Measurements from ENCODE around the gene ATG14.
"Not testable (repeated sequence)": the region's sequence is repeated elsewhere in the genome, so short reads cannot be mapped to it uniquely, and the experiment has no call there.

Gene ATG14

DNA sequence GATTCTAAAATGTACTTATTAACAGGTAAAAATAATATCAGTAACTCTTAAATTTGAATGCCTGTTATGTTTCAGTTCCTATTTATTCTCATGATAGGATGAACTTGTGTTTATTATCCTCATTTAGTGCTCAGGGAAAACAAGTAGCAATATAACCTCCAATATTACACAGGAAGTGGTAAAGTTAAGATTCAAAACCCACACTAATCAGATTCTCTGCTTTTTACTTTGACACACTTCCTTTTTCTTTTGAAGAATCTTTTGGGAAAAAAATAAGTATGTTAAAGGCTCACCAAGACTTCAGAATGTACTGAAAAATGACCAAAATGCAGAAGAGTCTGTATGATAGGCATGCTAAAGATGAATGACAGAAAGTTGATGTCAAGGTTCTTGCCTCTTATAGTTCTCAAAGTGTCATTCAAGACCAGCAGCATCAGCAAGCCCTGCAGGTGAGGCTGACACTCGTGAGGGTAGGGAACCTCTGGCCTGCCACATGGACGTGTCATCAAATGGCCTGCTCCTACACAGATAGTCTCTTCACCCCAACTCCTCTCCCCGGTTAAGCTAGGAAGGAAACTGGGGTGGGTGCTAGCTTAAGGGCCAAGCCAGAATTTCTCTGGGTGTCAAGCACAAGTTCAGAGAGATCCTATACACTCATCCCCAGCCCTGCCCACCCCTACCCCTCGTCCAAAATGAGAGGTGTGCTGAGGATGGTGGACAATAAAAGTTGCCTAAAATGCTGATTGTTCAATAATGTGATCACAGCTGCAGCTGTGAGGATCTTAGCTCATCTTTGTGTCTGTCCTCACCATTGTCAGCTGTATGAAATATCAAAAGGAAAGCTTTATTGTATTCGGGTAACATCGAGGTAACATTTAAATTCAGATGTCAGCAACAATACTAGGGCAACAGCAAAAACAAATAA is 22.5 kb upstream of the ATG14 start:
- no peak for DNase-seq

DNA sequence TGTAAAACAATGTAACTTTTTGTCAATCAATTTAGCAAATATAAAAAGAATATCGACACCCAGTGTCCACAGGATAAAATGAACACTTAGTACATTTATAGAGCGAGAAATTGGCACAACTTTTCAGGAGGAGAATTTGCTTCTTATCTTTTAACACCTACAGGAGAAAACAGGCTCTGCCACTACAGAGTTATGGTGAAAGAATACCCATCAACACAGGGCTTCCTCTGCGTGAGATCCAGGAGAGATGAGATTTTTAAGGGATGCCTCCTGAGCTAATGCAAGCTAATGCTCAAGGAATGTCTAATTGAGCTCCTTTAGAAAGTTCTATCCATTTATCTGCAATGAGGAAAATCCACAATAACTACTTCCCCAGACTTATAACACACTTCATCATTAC is 21.0 kb upstream of the ATG14 start:
- DNase-seq = no peak

DNA sequence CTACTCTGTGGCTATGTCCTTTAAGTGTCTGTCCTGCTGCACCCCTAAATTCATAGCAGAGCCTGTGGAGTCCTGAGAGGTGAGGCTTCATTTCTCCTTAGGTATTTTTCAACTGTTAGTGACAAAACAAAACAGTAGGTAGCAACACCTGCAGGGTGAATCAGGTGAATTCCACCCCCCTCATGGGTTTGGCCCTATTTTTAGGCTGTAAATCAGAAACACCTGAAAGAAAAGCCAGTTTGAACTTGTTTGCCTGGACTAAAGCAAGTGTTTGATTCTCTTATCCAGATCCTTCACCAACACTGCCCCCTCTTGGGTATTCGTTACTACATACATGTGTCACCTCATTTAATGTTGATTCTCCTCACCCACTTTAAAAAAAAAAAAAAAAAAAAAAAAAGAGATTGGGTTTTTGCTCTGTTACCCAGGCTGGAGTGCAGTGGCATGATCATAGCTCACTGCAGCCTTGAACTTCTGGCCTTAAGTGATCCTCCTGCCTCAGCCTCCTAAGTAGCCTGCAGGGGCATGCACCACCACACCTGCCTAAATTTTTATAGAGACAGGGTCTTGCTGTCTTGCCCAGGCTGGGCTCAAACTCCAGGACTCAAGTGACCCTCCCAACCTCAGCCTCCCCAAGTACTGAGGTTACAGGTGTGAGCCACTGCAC is 18.5 kb upstream of the ATG14 start:
- peak; percentile 61 for DNase-seq

DNA sequence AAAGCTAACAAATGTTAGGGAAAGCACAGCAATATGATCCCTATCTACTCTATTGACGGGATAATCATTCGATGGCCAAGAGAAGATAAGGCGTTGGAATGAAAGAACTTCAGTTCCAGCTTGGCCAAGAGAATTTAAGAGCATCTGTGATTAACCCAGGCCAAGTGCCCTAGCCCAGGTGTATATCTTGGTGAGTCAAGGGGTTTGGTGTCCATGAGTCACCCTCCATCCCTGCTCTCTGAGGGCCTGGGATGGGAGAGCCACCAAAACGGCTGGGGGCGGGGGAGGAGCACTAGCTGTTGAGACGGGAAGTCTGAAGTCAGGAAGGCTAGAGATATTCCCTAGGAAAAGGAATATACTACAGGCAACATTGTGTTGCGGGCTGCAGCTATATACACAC is 15.8 kb upstream of the ATG14 start:
- no peak for DNase-seq

DNA sequence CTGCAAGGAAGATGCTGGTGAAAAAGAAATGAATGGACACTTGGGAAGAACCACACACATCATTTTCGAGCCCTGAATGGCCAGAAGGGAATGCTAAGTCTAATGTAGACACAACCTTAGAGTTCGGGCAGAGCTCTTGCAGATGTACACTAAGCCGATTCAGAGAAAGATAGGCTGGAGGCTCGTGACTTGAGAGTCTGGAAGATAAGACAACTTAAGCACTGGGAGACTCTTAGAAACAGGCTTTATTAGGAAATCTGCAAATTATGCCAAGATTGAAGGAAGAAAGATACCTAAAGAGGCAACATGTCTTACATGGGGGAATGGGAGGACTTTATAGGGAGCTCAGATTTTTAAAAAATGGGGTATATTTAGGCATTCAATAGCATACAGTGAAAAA is 15.3 kb upstream of the ATG14 start:
- no peak for DNase-seq

DNA sequence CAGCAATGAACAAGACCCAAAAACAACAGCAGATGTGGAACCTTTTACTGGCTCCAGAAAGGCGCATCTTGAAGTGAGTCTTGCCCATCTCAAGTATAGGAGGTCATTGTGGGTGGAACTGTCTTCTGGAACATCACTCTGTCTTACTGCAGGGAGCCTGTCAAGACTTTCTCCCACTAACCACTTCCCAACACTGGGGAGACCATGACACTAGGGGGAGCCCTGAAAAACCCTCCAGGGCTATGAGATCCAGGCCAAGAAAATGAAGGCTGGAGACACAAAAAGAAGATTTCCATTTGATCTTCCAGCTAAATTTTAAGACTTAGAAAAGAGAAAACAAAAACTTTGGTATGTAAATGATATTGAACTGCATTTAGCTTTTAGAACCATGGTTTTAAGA is 13.5 kb upstream of the ATG14 start:
- DNase-seq = no peak

DNA sequence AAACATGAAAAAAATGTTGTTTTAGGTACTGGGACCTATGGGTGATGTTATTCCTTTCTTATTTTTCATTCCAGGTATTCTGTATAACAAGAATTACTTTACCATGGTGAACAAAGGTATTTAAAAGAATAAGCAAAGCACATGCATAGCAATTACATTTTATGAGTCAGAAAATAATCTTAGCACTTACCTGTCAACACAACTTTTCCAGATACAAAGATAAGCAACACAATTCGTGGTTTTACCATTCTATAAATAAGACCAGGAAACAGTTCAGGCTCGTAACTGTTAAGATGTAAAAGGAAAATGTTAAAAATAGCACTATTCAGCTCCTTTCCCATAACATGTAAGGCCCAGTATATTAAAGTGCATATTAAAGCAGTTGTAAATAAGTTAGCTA is 12.3 kb upstream of the ATG14 start:
- DNase-seq = no peak

DNA sequence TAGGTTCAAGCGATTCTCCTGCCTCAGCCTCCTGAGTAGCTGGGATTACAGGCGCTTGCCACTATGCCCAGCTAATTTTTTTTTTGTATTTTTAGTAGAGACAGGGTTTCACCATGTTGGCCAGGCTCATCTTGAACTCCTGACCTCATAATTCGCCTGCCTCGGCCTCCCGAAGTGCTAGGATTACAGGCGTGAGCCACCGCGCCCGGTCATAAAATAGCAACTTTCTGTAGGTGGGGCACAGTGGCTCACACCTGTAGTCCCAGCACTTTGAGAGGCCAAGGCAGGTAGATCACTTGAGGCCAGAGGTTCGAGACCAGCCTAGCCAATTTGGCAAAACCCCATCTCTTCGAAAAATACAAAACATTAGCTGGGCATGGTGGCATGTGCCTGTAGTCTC is 10.7 kb upstream of the ATG14 start:
- not testable (repeated sequence) for DNase-seq

DNA sequence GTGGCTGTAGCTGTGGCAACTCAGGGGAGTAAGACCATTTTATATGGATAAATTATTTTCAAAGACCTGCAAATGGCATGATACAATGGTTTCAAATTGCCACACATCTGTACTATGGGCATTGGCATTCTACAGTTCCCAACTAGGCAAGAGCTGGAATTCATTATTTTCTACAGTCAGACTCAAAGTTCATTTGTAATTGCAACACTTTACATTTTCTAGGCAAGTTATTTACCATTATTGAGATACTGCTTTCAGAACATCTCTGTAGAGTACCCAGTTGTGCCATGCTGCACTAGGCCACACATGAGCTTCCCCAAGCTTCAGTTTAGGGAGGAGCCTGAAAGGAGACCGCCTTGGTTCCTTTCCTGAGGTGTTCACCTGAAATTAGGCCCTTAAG is 8.0 kb upstream of the ATG14 start:
- no peak for DNase-seq

DNA sequence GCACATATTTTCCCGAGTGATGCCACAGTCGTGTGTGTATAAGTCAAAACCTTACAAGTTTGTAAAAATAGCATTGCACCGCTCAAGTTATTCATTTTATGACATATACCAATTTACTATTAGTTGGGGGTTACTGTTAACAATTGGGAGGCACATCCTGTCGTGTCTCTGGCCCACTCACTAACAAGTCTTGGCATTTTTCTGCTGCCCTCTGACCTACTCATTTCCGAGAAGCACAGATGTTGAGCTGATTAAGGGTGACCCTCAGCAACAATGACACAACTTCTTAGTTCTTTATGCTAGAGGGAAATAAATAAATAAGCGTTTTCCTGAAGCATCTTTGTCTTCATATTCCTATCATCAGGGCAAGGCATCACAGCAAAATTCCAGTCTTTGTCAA is 6.8 kb upstream of the ATG14 start:
- DNase-seq = no peak

DNA sequence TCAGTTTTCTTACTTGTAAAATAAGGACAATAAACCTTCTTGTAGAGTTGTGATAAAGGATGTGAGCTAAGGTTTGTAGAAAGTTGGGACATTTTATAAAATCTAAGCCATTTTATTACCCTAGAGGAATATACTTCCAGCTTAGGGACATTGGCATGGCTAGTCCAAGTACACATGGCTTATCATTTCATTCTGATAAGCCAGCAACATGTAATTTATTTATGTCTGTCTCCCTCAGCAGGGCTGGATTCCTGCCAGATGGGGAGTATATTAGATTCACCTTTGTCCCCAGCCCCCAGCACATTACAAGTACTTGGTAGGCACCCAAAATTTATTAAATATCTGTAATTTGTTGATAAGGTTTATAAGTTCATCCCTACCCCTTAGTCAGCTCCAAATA is 6.3 kb upstream of the ATG14 start:
- no peak for DNase-seq

DNA sequence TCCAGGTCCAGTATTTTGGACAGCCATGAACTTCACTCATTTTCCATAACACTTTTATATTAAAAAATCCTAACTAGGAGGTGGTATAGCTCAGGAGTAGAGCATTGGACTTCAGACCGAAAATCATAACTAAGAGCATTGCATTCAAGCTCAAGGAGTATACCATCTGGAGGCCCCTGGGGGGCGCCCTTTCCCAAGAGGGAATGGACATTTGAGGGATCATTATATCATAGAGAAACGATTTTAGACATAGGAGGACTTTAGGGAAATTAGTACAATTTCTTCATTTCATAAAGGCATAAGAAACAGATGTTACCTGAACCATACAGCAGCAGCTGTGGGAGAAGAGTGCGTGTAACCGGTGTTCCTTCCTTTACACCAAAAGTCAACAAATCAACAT is 5.2 kb upstream of the ATG14 start:
- no peak for DNase-seq

DNA sequence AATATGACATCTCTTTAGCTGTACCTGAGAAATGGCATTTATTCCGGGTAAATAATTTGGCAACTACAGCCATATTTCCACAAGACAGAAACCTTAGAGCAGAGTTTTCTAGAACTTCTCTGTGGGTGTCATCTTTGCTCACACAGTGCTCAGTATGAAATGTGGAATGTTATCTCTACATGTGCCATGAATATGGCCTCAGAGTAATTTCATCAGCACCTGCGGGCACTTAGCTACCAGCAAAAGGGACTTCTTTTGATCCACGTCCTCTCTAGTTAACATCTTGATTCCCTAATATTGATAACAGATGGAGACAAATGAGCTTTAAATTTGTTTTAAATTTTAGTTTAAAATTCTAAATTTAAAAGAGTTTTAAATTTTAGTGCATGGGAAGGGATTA is 2.9 kb upstream of the ATG14 start:
- no peak for DNase-seq

DNA sequence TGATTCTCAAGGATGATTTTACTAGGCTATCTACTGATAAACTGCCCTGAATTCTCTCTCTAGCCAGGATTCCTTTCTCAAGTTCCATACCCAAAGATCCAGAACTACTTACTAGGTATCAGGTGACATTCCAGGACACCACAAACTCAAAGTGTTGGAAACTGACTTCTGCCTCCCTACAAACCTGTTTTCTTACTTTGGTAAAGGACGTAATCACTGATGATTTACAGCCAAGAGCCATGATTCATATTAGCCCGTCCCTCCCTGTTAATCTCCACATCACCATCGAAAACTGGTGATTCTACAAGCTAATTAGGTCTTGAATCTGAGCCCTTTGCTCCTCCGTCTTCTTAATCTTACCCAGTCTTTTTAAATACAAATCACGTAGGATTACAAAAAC is 1.0 kb upstream of the ATG14 start:
- no peak for DNase-seq

DNA sequence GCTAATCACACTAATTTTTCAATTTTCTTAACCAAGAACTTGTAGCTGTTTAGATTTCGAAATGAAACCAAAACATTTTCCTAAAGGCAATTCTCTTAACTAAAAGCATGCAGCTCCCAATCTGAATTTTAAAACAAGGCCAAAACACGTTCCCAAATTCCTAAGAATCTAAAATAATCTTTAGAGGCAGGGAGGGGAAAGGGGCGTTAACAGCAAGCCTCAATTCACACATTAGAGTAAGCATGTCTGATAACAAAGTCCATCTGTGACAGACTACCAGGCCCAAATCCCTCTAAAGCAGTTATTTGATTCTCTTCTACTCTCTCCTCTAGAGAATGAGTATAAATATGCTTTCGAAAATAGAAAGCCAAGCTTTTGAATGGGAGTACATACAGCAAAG is 754 bp downstream of the ATG14 start:
- no peak for DNase-seq

DNA sequence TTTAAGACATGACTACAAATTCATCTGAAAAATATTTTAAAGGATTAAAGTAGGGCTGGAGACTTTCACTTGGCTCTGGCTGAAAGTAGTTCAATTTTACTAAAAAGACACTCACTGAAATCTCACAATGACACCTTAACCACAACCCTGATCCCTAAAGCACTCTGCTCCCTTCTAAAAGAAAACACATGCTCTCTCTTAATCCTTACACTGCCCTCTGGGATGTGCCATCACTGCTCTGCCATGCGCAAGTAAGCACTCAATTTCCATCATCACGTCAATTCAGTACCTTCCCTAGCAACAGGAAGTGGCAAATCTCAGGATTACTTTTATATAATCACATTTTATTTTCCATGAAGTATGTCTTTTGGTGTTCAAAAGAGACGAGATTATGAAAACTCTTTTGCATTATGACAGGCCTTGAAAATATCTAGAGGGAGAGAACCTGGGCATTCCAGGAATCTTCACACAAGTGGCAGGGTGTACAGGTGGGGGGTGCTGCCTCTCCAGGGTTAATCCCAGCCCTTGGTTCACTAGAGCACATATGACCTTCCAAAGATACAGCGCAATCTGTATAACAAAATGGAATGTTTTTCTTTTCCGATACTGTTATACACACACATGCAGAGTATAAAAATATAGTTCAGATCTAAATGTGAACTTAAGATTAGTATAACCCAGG is 7.3 kb downstream of the ATG14 start:
- no peak for DNase-seq

DNA sequence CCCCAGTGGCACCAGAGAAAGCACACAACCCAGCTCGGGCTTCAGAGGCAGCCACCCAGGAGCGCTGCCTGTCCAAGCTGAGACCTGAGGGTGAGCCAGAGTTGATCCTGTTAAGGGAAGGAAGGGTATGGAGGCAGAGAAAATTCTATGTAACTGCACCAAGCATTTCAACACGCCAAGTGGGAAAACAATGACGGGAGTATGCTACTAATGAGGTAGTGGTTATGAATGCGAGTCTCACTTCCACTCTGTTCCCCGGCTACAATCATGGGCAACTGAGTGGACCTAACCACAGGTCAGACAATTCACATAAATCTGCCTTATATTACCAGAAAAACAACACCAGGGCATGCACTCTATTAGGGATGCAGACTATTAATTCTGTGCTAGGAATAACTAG is 9.9 kb downstream of the ATG14 start:
- DNase-seq = no peak

DNA sequence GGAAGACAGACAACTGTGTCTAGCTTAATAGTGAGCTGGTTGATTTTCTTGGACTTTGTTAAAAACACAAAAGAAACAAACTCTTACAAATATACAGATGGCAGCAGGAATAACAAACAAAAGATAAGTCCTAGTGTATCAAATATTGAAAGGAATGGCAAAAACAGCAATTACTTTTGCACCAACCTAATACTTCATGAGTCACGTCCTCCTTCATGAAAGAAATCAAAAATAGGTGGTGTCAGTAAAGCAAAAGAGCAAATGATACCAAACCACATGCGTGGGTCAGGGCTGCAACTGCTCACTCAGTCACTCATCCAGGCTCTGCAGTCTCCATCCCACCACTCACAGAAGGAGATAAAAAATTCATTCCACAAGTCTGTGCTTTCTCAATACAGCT is 11.8 kb downstream of the ATG14 start:
- no peak for DNase-seq

DNA sequence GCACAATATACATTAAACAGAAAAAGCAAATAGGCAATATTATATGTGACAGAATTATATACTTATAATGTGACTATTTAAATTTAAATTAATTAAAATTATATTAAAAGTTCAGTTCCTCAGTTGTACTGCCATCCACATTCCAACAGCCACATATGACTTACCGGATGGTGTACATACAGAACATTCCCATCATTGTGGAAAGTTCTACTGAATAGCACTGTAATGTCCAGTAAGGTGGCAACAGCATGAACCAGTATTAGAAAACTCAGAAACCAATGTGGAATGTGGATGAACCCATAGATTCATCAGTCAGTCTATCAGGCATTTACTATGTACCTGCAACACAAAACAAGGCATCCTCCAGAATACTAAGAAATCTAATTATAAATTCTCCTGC is 12.4 kb downstream of the ATG14 start:
- no peak for DNase-seq

DNA sequence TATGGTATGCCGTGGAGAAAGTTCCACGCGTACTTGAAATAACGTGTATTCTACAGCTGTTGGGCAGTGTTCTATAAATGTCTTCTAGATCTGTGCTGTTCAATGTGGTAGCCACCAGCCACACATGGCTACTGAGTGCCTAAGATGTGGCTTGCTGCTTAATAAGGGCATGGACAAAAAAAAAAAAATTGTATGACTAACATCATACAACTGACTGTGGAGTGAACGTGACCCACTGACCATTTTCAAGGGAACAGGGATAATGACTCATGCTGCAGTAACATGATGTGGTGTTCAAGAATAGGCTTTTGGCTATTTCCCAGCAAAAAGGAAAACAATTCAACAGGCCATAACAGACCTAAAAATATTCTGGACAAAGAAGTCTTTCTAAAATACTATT is 13.0 kb downstream of the ATG14 start:
- no peak for DNase-seq

DNA sequence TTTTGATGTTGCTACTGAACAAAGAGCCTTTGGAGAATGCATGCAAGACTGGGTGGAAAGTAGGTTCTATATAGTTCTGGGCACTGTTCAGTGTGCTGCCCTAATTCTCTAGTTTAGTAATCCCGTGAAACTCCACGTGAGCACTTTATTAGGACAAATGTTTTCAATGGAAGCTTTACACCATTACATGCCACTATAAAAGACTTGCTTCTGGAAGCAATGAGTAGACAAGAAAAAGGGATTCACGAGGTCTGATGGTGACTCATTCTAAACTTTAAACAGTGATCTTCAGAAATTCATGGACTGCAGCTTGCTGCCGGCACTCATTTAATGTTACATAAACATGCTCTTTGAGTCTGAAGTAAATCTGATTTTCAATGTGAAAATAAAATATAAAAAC is 22.3 kb downstream of the ATG14 start:
- DNase-seq = no peak

DNA sequence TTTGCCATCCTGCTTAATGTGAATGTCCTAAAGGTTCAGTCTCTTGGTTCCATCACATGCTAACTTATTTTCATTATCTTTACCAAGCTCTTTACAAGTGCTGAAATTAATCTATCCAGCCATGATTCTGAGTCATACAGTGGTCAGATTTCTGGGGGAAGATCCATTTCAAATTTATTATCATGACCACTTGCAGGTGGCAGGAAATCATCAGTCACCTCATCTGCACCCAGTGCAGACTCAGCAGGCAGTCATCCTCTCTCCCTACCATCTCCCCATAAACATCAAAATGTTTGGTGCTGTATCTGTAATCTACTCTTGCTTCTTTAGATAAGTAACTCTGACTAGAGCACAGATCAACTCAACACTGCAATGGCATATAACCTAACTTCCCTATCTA is 23.5 kb downstream of the ATG14 start:
- DNase-seq = no peak

DNA sequence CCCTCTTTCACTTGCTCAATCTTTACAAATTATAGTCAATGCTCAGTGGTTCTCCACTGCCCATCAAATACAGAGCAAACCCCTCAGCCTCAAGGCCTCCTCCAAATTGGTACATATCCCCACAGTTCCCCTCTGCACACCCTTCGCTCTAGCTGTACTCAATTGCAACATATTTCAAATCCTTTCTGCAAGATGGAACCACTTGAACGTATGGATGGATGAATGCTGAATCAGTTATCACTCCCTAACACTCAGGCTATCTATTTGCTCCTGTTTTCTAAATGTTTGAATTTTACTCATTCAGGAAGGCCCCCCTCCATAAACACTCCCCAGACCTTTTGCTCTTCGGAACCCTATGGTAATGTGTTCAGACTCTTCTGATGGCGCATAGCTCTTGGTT is 24.5 kb downstream of the ATG14 start:
- DNase-seq = no peak
